Activated naive CD8-positive, alpha-beta T cell treated with anti-CD3 and anti-CD28 coated beads, Interleukin-2, amount 10 ng/mL, durations not matched to agents 7 days and 5 days (primary cell): Measurements from ENCODE around the gene TCERG1L. TPM values are rescaled to one million over a fixed set of nuclear protein-coding genes. Genes with fewer than 3 reads are reported as not detected.

ENCODE experiments used
- ATAC-seq: fragments of 150-1000 bp; cut with Tn5 transposase; one replicate; pipeline ENCODE4 v1.10.0; 2021; ENCODE audit warnings: low read depth, moderate library complexity
- POLR2A ChIA-PET: fragments of 350-600 bp; sonication (Branson Sonifier 250); formaldehyde crosslinking; loops from one replicate; lab custom pipeline; 2021; ENCODE audit warnings: antibody characterized with exemption; lab: Charles Lee
- DNase-seq: peaks from one replicate; pipeline ENCODE4 v3.0.0; 2021
- H3K27ac Mint-ChIP-seq: one replicate; pipeline ENCODE4 v1.8.0; 2022; ENCODE audit warnings: mild to moderate bottlenecking, mixed read lengths
- H3K27me3 Mint-ChIP-seq: one replicate; pipeline ENCODE4 v1.8.0; 2022; ENCODE audit warnings: mild to moderate bottlenecking, moderate library complexity, mixed read lengths
- H3K36me3 Mint-ChIP-seq: one replicate; pipeline ENCODE4 v1.8.0; 2021; ENCODE audit warnings: mild to moderate bottlenecking, mixed read lengths
- H3K4me1 Mint-ChIP-seq: one replicate; pipeline ENCODE4 v1.8.0; 2021; ENCODE audit warnings: mixed read lengths
- H3K4me3 Mint-ChIP-seq: one replicate; pipeline ENCODE4 v1.8.0; 2022; ENCODE audit warnings: mild to moderate bottlenecking, moderate library complexity, mixed read lengths
- H3K9me3 Mint-ChIP-seq: one replicate; pipeline ENCODE4 v1.8.0; 2021; ENCODE audit warnings: mixed read lengths
- total RNA-seq, 2 experiments: library from RNA; stranded (reverse); gene quantifications; one replicate each; pipeline ENCODE4 v1.2.3, GENCODE V29; 2021

TCERG1L gene
- total RNA-seq, 2 experiments from 2014 or later = 0.20 to 0.36 TPM

DNA sequence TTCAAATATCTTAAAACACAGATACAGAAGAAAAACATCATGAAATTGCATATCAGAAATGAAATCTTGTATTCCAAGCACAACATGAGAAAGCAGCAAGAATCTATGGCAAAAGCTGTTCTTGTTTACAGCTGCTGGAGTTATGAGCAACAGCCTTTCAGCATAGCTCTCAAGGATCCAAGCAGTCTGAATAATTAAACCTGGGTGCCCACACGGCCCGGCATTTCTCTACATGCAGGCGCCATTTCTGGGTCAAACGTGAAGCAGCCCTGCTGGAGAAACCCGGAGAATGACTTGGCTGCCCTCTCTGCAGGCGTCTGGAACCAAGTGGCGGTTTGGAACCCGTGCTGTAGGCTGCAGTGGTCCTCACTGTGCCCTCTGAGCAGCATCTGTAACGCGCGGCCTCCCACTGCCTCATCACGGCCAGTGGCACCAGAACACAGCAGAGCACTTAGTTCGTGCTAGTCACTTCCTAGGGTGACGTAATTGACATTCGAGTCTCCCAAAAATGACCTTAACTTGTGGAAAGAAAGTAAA, 213.0 kb downstream of the TCERG1L start:
- Mint-ChIP-seq H3K4me1 (peaks cover 1% of the 10 kb centered on the region), H3K9me3 (no peaks in the 10 kb centered on the region), H3K27ac (no peak overlapping the region), H3K27me3 (no peaks in the 10 kb centered on the region), H3K4me3 (no peak overlapping the region), H3K36me3 (no peaks in the 10 kb centered on the region)
- POLR2A ChIA-PET = no interaction called here
- DNase-seq (no peak), ATAC-seq (no peak)

DNA sequence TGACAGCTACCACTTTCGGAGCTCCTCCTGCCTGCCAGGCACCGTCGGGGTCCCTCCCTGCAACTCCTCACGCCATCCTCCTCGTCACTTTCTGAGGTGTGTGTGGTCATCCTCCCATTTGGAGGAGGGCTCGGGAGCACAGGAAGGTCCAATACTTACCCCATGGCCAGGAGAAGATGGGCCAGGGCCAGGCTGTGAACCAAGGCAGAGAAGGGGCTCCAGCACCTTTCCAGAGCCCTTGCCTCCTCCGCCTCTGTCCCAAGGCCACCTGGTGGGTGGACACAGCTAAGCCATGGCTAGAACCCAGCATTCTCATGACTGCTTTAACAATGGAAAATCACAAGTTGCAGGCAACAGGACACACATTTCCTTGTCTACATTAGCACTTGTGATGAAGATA, 215.5 kb downstream of the TCERG1L start:
- Mint-ChIP-seq H3K9me3 (no peaks in the 10 kb centered on the region), H3K27me3 (no peaks in the 10 kb centered on the region), H3K27ac (no peak overlapping the region), H3K4me3 (no peak overlapping the region), H3K36me3 (no peaks in the 10 kb centered on the region), H3K4me1 (peaks cover 1% of the 10 kb centered on the region)
- ATAC-seq = no peak
- POLR2A ChIA-PET = no interaction called here
- no peak for DNase-seq

DNA sequence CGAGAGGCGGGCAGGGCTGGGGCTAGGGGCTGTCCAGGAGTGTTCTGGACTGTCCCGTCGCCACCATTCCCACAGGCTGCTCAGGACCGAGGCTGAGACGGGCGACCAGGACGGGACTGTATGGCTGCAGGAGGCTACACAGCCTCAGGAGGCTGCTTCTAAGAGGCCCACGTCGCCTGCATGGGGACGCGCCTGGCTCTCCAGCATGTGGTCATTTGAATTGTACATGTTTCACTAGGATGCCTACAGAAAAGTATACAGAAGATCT, 216.3 kb downstream of the TCERG1L start:
- H3K36me3 Mint-ChIP-seq = no peaks in the 10 kb centered on the region
- H3K27ac Mint-ChIP-seq = no peak overlapping the region
- no peak overlapping the region for H3K4me3 Mint-ChIP-seq
- ATAC-seq = no peak
- H3K4me1 Mint-ChIP-seq = peaks cover 1% of the 10 kb centered on the region
- POLR2A ChIA-PET = no interaction called here
- H3K27me3 Mint-ChIP-seq = no peaks in the 10 kb centered on the region
- no peaks in the 10 kb centered on the region for H3K9me3 Mint-ChIP-seq
- DNase-seq = no peak

DNA sequence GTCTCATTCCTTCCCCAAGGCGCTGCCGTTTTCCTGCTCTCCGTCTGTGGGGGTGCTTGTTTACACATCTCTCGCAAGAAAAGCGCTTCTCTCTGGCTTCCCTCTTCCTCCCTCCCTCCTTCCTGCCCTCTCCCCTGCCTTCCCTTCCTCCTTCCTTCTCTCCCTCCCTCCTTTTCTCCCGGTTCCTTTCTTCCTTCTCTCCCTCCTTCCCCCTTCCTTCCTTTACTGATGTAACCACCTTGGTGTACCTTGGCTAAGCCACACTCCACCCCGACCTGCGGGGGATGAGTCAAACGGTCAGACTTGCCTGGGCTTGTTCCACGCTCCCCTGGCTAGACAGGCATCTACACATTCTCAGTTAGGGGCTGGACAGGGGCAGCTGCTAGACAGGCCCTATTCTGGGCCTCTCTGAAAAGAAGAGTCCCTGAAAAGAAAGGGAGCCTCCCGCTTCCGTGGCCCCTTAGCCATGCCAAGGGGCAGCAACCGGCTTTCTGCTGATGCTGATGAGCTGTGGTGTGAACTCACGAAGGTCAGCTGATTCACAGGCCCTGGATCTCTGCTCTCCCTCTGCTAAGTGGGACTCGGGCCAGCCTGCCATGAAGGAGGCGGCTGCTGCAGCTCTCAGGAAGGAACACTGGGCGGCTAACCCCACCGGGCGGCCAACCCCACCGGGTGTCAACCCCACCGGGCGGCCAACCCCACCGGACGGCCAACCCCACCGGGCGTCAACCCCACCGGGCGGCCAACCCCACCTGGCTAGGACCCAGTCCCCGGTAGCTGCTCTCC, 216.8 kb downstream of the TCERG1L start:
- H3K27ac Mint-ChIP-seq = peak overlapping the region; percentile 56
- H3K4me3 Mint-ChIP-seq = no peak overlapping the region
- ATAC-seq (no peak), DNase-seq (no peak)
- H3K9me3 Mint-ChIP-seq = no peaks in the 10 kb centered on the region
- H3K36me3 Mint-ChIP-seq = no peaks in the 10 kb centered on the region
- POLR2A ChIA-PET = no interaction called here
- H3K27me3 Mint-ChIP-seq = no peaks in the 10 kb centered on the region
- H3K4me1 Mint-ChIP-seq = peaks cover 1% of the 10 kb centered on the region

DNA sequence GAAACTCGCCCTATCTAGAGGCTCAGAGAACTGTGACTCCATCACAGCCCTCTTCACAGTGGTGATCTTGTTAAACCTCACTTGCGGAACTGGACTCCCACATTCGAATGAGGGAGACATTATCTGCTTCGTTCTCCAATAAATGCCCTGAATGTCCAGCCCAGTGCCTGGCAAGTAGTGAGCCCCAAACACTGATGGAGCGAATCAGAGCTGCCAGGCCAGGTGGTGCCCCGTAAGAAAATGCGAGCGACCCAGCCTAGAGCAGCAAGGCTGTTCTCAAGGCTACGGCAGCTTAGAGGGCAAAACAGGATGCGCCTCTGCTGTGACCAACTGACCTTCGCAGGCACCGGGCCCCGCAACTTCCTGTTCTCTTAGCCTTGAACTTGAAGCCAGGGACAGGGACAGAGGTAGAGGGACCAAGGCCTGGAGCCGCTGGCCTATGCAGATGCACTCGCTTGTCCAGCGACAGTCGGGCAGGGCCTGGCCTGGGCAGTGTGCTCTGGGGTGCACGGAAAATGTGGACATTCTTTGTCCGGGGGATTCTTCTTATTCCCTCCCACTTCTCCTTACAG, 217.6 kb downstream of the TCERG1L start:
- Mint-ChIP-seq H3K27ac (no peak overlapping the region), H3K4me3 (no peak overlapping the region), H3K4me1 (peaks cover 3% of the 10 kb centered on the region), H3K9me3 (no peaks in the 10 kb centered on the region), H3K36me3 (no peaks in the 10 kb centered on the region), H3K27me3 (no peaks in the 10 kb centered on the region)
- POLR2A ChIA-PET = no interaction called here
- ATAC-seq (no peak), DNase-seq (no peak)

DNA sequence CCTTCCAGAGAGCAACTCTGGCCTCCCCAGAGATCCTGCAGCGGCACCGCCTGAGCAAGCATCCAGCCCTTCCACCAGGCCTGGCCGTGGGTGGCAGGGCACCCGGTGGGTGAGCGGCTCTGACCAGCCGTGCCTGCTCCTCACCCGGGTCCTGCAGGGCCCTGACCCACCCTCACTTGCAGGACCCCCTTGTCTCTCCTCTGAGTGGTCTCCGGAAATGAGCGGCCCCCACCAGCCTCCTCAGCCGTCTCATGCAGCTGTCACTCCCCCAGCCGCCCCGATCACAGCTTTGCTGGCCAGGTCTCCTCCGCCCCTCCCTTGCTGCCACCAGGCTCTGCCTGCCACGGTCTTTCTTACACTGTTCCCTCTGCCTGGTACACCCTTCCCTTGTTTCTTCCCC, 218.2 kb downstream of the TCERG1L start:
- no peak overlapping the region for H3K4me3 Mint-ChIP-seq
- H3K27me3 Mint-ChIP-seq = no peaks in the 10 kb centered on the region
- H3K4me1 Mint-ChIP-seq = peaks cover 3% of the 10 kb centered on the region
- no peaks in the 10 kb centered on the region for H3K36me3 Mint-ChIP-seq
- H3K27ac Mint-ChIP-seq = no peak overlapping the region
- ATAC-seq (no peak), DNase-seq (no peak)
- POLR2A ChIA-PET = no interaction called here
- no peaks in the 10 kb centered on the region for H3K9me3 Mint-ChIP-seq

DNA sequence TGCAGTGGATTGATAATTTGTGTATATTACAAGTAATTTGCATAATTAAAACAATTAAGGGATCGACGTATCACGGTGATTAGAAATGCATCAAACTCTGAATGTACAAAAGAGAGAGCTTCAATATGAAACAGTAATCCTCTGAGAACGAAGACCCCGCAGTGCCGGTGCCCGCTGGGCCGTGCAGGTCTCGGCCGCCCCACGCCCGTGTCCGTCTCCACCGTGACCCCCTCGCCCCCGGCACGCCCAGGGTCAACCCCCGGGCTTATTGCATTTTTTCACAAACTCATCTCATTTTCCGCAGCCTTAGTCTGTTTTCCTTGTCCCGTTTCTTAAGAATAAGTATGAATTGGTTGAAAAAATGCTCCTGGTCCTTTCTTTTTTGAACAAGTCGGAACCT, 218.6 kb downstream of the TCERG1L start:
- H3K4me1 Mint-ChIP-seq = peaks cover 3% of the 10 kb centered on the region

DNA sequence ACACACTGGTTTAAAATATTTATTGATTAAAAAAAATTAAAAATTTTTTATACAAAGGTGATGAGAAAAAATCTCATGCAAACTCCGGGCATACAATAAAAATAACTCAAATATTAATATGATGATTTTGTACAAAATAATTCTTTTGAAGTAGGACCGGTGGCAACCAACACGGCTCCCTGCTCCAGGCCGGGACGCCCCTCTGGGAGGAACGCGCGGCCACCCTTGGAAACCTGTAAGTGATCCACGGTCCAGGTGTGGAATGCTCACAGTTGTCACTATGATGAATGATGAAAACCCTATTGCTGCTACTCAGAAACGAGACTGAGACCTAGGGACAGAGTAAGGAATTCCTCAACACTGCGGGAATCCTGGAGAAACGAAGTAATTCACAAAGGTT, 219.1 kb downstream of the TCERG1L start:
- no peaks in the 10 kb centered on the region for H3K27me3 Mint-ChIP-seq
- no peaks in the 10 kb centered on the region for H3K36me3 Mint-ChIP-seq
- DNase-seq (no peak), ATAC-seq (no peak)
- H3K9me3 Mint-ChIP-seq = no peaks in the 10 kb centered on the region
- H3K4me1 Mint-ChIP-seq = peaks cover 3% of the 10 kb centered on the region
- no peak overlapping the region for H3K4me3 Mint-ChIP-seq
- POLR2A ChIA-PET = no interaction called here
- H3K27ac Mint-ChIP-seq = no peak overlapping the region

More for the DNA sequence above, 218.6 kb downstream of the TCERG1L start:
- no peaks in the 10 kb centered on the region for H3K27me3 Mint-ChIP-seq
- ATAC-seq (no peak), DNase-seq (no peak)
- H3K36me3 Mint-ChIP-seq = no peaks in the 10 kb centered on the region
- no peak overlapping the region for H3K4me3 Mint-ChIP-seq
- POLR2A ChIA-PET = no interaction called here
- no peaks in the 10 kb centered on the region for H3K9me3 Mint-ChIP-seq
- no peak overlapping the region for H3K27ac Mint-ChIP-seq

DNA sequence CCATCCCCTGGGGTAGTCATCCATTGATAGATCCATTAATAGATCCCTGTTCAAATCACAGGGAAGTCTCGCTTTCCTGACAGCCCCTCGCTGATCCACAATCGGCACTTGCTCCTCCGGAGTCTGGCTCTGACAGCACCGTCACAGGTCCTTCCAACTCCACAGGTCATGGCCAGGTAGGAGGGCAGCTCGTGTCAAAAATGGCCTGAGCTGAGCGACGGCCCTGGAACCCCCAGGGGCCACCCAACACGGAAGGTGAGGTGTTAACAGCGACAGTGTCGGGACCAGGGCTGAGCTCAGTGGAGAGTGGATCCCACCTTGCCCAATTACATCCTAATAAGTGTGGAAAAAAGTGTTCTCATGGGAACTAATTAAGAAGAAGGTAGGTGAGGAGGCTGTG, 219.8 kb downstream of the TCERG1L start:
- no peak overlapping the region for H3K27ac Mint-ChIP-seq
- DNase-seq (no peak), ATAC-seq (no peak)
- no peaks in the 10 kb centered on the region for H3K36me3 Mint-ChIP-seq
- H3K4me3 Mint-ChIP-seq = no peak overlapping the region
- no peaks in the 10 kb centered on the region for H3K27me3 Mint-ChIP-seq
- POLR2A ChIA-PET = no interaction called here
- peaks cover 3% of the 10 kb centered on the region for H3K4me1 Mint-ChIP-seq
- no peaks in the 10 kb centered on the region for H3K9me3 Mint-ChIP-seq

DNA sequence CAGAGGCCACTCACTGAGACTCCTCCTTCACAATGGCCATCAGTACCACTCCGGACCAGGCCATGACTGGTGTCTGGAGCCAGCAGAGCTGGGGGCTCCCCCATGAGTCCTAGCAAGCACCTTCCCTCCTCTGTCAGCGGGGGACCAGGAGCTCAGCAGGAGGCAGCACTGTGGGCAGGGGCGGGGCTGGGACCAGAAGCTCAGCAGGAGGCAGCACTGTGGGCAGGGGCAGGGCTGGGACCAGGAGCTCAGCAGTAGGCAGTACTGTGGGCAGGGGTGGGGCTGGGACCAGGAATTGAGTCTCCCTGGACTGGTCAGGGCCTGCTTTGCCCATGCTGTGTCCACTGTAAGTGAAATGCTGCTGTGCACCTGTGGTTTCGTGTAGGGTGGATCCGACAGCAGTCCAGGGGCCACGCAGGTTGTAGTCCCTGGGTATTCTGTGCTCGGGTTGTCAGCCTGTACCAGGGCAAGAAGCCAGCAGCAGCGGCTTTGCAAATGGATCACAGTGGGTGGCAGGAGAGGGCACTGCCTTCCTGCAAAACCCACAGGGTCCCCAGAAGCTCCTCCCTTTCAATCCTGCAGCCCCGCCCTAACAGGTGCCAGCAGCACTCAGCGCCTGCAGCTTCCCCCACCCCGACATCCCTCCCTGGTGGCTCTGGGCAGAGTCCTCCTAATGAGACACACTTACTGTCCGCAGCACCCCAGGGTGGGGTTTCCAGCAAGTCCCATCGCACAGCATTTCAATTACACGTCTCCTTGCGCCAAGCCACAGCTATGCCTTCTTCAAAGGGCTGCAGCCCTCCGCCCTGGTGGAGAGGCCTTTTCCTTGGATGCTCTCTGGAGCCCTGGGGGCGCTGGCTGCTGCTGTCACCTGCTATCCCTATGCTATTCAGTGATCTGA, 220.5 kb downstream of the TCERG1L start:
- Mint-ChIP-seq H3K4me1 (peaks cover 3% of the 10 kb centered on the region), H3K27ac (no peak overlapping the region), H3K27me3 (no peaks in the 10 kb centered on the region), H3K9me3 (no peaks in the 10 kb centered on the region), H3K36me3 (no peaks in the 10 kb centered on the region), H3K4me3 (no peak overlapping the region)
- ATAC-seq (no peak), DNase-seq (no peak)
- POLR2A ChIA-PET = no interaction called here

DNA sequence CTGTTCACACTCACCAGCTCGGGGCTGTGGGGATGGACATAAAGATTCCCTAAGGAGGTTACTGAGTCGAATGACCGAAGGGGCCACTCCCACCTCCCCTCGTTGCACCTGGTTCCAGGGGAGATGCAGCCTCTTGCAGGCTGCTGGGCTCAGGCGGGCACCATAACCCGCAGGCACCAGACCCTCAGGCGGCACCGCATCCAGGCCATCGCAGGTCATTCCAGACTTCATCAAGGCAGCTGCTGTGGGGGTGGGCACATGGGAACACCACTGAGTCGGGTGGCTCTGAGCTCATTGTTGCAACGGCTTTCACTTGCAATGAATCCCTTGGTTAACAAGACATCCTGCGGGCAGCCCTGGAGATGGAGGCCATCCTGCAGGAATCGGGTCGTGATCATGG, 221.7 kb downstream of the TCERG1L start:
- Mint-ChIP-seq H3K27me3 (no peaks in the 10 kb centered on the region), H3K4me3 (no peak overlapping the region), H3K36me3 (no peaks in the 10 kb centered on the region), H3K4me1 (peaks cover 3% of the 10 kb centered on the region), H3K27ac (no peak overlapping the region), H3K9me3 (no peaks in the 10 kb centered on the region)
- POLR2A ChIA-PET = no interaction called here
- ATAC-seq = no peak
- no peak for DNase-seq

DNA sequence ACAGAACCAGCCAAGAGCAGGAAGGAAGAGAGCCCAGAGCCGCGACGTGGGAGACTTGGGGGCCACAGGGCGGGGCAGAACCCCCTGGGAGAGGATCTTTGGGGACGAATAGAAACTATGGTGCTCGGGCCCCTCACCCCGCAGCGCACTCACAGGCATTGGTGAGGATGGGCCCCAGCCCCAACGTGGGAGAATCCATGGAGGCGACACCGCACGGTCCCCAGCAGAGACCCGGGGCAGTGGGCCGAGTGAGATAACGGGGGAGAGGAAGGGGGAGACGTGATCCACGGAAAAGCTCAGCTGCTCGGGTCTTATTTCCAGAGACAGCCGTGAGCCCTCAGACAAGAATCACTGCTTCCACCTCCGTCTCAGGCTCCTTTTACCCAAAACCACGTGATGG, 222.4 kb downstream of the TCERG1L start:
- ATAC-seq = no peak
- no peak overlapping the region for H3K4me3 Mint-ChIP-seq
- peaks cover 1% of the 10 kb centered on the region for H3K4me1 Mint-ChIP-seq
- H3K36me3 Mint-ChIP-seq = no peaks in the 10 kb centered on the region
- H3K27ac Mint-ChIP-seq = no peak overlapping the region
- POLR2A ChIA-PET = no interaction called here
- no peaks in the 10 kb centered on the region for H3K27me3 Mint-ChIP-seq
- H3K9me3 Mint-ChIP-seq = no peaks in the 10 kb centered on the region
- no peak for DNase-seq

DNA sequence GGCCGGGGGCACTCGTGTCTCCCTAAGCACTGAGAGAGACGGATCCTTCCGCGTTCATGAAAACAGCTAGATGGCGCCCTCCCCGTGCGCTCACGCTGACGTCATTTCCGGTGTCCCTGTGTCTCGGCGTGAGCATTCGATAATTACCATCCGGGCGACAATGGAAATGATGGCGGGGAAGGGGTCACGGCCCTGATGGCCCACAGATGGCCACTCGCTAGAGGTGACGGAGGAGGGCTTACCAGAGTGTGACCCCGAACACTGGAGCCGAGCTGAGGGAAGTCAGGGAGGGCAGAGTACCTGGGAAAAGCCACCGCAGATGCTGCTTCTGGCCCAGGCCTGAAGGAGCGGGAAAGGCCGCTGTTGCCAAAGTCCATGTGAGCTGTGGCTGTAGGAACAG, 222.9 kb downstream of the TCERG1L start:
- Mint-ChIP-seq H3K36me3 (no peaks in the 10 kb centered on the region), H3K27ac (no peak overlapping the region), H3K9me3 (no peaks in the 10 kb centered on the region), H3K4me1 (peaks cover 2% of the 10 kb centered on the region), H3K27me3 (no peaks in the 10 kb centered on the region), H3K4me3 (no peak overlapping the region)
- no peak for DNase-seq
- ATAC-seq = no peak
- POLR2A ChIA-PET = no interaction called here
